Measurements from ENCODE around the gene TSHZ2.

GRCh38 chr20:53274807-53275206 lies 302.6 kb downstream of the TSHZ2 start:
- no peak for TF ChIP-seq SP1 (IDR thresholded peaks at IDR 0.05)
- no peak for TF ChIP-seq ARNT (IDR thresholded peaks at IDR 0.05)
- TF ChIP-seq FOXM1 (IDR thresholded peaks at IDR 0.05; ENCODE audit: borderline replicate concordance) = no peak
- TF ChIP-seq SUZ12 (IDR thresholded peaks at IDR 0.05) = no peak
- no peak for TF ChIP-seq BHLHE40 (IDR thresholded peaks at IDR 0.05; ENCODE audit: borderline replicate concordance)
- TF ChIP-seq ZNF384 (IDR thresholded peaks at IDR 0.05) = no peak
- no peak for TF ChIP-seq TARDBP (IDR thresholded peaks at IDR 0.05)

All from HEK293T (cell line).